ENCODE data around the gene HOXD3.

Gene HOXD3

DNA sequence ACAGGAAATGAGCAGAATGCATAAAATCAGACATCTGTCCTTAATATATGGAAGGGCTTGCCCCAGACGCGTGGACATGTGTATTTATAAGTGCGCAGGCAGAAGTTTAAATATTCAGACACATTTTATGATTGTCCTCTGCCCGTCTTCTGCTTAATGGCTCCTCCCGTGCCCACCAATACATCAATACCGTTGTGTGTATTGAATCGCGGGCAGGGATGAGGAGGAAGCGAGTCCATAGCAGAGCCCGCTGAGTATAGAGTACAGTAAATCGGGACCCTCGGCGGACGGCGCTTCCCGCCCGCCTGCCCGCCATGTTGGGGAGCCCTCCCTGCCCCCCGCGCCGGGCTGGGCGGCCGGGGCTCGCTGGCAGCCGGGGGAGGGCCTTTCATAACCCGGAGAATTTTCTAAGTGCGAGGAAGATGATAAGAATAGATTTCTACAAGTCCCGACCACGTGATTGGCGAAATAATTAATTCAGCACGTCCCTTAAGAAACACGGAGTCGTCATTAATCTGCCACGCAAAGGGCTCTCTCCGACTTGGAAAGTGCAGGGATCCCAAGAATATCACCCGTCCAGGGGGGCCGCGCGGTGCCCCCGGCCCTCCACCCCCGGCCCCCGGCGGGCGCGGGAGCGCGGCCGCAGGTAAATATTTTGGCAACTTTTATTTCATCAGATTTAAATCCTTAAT, at the start of gene HOXD3:
Gene HOXD3, plus strand, starts transcription at position 501 of the 692 bp plus-strand sequence. CDS start 11,808 bp downstream, outside the sequence.
- in situ Hi-C loops (cut with MboI; ENCODE audit: low sequenced_read_pairs), result no loop called here

DNA sequence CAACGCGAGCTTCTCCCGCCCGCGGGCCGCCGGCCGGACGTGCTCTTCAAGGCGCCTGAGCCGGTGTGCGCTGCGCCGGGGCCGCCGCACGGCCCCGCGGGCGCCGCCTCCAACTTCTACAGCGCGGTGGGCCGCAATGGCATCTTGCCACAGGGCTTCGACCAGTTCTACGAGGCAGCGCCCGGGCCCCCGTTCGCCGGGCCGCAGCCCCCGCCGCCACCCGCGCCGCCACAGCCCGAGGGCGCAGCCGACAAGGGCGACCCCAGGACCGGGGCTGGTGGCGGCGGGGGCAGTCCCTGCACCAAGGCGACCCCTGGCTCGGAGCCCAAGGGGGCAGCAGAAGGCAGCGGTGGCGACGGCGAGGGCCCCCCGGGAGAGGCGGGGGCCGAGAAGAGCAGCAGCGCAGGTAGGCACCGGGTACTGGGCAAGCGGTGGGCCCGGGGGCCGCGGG, 49.4 kb upstream of the HOXD3 start:
- in situ Hi-C loops (cut with MboI; ENCODE audit: low sequenced_read_pairs), result no loop called here

DNA sequence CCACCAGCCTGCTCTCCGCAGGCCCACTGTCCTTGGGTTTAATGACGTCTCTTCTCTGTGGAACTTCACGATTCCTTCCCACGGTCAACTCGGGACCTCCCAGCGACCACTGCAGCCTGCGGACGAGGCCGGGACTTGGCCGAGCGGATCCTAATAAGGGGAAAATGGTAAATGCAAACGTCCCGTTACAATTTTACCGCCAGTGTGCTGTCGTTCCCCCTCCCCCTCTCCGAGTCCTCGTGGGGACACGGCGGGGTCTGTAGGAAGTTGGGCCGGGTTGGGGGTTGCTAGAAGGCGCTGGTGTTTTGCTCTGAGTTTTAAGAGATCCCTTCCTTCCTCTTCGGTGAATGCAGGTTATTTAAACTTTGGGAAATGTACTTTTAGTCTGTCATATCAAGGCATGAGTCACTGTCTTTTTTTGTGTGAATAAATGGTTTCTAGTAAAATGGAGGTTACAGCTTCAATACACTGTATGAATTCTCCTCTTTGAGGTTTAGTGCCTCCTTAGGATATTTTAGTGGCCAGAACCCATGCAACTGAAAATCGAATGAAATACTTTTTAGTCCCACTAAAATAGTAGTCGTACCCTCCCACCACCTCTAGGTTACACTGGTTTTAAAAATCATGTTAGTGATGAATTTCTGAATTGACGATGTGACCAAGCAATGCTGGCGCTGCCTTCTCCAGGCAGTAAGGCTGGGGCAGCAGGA, 47.8 kb upstream of the HOXD3 start:
- in situ Hi-C loops (cut with MboI; ENCODE audit: low sequenced_read_pairs), result no loop called here

DNA sequence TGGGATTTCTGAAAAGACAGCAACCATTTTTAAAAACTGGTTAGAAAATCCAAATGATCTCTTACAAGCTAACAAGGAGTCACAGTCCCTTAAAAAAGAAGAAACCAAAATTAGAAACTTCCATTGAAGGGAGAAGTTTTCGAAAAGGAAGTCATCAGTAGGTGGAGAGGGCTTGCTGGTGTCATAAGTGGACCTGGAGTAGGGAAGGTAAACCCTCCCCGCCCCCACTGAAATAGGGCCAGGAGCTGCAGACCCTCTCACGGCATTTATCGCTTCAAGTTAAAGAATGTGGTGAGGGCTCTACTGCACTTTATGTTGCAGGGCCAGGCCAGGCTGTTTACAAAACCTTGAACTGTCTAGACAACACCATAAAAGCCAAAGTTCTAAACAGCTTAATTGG, 47.2 kb upstream of the HOXD3 start:
- in situ Hi-C loops (cut with MboI; ENCODE audit: low sequenced_read_pairs), result no loop called here

DNA sequence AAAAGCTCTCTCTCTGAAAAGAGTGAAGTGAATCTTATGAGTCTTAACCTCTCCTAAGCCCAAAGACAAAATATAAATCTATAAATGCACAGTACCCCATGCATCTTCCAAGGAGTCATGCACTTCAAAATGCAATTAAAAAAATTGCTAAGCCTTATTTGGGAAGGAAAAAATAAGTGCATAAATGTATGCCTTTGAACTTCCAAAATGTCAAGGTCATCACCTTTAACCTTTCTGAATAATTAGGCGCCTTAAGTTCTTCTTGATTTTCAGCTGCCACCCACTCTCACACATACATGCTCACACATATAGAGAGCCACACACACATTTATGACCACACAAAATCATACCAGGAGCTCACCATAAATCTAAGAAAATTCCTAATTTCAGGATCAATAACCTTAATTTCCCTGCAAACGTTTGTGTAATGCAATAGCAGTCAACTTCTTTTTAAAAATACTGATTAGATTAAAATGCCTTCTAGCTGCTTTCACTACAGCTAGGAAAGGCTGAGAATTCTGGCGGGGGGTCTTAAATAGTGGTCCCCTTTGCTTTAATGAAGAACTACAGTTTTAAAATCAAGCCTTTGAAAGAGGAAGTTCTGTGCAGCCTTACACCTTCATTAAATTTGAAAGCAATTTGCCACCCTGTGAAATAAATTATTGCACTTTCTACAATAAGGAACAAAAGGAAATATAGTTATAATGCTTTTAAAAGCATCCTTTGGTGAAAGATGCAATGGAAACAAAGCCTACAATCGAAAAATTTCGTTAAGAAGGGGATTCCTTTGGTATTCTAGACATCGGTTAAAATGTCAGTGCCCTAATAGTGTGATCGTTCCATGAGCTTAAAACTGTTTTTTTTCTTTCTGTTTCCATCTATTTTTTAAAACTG, 46.4 kb upstream of the HOXD3 start:
- in situ Hi-C loops (cut with MboI; ENCODE audit: low sequenced_read_pairs), result no loop called here

DNA sequence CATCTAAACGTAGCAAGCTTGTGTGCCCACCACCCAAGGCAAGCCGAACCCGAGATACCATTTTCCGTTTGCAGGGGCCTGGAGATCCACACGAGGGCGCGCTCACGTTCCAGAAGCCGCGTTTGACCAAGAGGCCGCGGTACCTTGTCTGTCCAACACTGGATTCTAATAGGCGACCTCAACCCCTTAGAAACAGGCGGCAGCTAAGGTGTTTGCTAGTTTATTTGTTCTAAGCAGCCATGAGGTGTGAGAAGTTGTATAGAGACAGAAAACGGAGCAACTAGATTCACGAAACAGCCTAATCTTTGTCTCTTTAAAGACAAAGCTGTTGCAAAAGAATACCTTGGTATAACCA, 45.8 kb upstream of the HOXD3 start:
- in situ Hi-C loops (cut with MboI; ENCODE audit: low sequenced_read_pairs), result no loop called here

DNA sequence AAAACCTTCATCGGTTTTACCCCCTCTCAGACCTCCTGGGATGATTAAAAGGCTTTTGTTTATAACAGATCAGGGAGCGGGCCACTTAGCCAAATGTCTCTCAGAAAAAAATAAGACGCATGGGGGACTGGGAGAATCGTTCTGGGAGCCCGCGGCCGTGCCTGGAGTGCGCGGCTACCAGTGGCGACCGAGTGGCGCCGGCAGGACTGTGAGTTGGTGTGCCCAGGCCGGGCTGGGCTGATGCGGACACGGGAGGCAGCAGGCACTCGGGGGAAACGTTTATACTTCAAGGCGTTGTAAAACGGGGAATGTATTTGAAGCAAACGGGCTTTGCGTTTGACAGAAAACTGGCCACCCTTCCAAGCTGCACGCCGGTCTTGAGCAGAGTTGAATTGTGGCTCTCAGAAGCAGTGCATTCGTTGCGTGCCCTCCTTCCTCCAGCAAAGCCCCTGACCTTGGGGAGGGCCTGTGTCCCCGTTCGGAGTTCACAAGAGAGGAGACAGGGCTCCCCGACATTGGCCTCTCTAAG, 45.2 kb upstream of the HOXD3 start:
- in situ Hi-C loops (cut with MboI; ENCODE audit: low sequenced_read_pairs), result no loop called here

DNA sequence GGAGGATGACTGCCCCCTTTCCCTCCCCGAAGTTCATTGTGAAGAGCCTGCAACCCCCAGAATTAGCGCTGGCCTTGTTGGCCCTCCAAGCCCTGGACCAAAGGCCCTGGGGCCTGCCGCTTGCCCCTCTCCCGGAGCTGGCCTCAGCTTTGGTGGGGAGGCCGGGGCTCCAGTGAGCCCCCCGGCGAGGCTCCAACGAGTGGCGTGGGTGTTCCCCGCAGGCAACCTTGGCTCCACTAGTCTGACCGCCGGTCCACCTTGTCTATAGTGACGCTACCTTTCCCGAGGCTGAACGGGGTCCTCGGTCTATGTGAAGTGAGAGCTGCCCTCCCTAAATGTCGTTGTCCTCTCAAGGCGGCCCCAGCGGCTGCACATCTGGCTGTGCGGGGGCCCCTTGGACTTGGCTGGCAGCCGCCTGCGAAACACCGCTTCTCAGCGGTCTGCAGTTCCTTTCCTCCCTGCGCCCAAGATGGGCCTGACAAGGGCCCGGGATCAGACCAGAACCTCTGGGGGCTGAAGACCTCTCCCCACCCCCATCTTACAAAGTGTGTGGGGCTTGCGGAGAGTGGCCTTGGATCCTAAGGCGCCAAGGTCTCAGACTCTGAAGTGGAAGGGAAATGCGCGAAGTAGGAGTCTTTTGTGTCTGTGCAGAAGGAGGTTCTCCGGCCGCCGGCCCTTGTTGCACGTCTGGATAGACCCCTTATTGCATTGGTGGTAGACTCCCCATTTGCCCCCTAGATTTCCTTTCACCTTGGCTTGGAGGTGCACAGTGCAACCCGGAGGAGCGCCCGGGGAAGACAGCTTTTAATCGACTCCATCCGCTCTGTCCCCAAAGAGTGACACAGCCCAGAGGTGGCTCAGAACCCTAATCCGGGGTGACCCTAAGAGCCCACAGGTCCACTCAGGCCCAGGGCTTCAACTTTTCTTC, 44.5 kb upstream of the HOXD3 start:
- in situ Hi-C loops (cut with MboI; ENCODE audit: low sequenced_read_pairs), result no loop called here

DNA sequence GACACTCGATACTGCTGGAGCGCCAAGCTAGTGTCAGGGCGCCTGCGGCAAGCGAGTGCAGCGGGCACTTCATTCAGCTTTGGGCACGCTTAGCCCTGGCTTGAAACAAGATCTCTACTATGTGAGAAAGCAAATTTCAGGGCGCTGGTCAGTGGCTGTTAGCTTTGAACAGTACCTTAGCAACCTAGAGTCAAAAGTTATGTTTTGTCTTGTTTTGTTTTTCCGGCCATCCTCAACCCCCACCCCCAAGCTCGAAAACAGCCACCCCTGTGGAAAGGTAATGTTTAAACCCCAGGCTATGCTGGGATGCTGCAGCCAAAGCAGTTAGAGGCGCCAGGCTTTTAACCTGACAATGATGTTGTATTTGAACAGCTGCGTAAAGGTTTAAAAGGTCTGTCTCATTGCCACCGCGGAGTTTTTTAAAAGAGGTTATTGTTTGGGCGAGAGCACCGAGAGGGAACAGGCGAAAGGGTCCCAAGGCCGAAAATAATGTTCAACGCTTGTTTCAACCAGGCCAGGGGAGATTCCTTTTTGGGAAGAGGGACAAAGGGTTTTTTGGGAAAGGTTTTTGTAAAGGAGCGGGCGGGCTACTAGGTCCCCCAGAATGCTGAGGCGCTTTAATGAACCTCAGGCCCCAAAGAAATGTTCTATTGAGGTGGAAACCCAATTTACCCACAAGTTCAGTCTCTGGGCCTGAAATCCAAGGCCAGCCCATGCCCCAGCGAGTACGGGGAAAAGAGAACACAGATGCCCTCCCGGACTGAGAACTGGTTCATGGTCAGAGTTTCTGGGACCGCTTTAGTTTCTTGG, 42.8 kb upstream of the HOXD3 start:
- in situ Hi-C loops (cut with MboI; ENCODE audit: low sequenced_read_pairs), result no loop called here

DNA sequence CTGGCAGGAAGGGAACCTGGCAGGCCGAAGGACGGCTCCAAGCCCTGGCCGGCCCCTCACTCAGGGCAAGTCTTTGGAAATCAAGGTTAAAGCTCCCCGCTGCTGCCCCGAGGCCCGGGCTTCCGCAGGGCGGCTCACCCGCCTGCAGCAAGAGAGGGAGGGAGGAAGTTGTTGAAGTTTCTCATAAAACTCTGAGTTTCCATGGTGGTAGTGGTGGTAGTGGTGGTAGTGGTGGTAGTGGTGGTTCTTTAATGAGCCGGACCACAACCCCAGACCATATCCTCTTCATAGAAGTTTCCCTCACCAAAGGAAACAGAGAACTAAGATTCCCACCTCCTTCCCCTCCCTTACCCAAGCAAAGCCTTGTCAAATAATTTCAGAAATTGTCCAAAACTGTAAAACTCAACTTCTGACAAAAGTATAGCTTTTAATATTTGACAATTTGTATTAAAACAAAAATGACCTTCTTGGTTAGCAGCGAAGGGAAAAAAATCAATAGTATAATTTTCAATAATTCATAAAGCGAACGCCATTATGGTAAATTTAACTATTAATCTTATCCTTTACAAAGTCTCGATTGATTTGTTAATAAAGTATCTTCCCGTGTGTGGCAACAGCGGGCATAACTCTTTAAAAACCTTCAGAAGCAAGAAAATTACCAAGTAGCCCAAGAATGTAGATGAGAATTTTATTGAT, 42.0 kb upstream of the HOXD3 start:
- in situ Hi-C loops (cut with MboI; ENCODE audit: low sequenced_read_pairs), result no loop called here

DNA sequence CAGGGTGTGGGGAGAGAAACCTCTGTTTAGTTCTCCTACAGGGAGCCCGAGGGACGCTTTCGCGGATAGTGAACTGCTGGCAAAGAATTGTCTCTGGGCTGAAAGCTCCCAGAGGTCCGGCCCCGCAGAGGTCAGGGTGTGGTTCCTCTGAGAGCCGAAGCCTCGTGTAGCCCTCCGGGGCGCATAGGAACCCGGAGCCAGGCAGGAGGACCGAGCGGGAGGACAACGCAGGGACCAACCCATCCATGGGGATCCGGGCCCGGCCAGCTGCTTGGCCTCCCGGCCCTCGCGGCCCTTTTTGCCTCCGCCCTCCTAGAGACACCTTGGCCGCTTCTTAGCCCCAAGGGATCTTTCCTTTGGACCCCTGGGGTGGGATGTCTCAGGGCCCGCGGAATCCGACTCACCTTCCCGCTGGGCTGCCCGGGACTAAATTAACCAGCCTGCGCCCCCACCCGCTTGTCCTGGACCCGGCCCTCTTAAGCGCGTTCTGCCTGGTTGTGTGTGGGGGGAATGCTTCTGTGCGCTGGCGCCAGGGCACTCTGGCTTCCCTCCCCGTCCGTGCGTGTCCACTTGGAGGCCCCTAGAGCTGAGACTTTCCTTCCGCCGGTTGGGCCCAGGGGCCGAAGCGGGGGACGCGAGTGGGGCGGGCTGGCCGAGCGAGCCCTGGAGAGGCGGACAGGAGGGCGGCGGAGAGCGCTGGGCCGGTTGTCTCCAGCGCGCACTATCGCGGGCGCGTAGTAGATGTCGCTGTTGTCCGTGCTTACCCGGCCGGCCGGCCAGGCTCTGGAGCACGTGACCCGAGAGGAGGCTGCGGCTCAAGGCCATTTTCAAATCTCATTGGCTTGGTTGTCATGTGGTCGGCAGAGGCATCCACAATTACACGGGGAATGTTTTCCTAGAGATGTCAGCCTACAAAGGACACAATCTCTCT, 41.0 kb upstream of the HOXD3 start, which contains the start of gene HOXD10:
Gene HOXD10, plus strand, starts transcription at position 896 of the 931 bp plus-strand sequence. CDS start 56 bp downstream, outside the sequence.
- in situ Hi-C loops (cut with MboI; ENCODE audit: low sequenced_read_pairs), result no loop called here

DNA sequence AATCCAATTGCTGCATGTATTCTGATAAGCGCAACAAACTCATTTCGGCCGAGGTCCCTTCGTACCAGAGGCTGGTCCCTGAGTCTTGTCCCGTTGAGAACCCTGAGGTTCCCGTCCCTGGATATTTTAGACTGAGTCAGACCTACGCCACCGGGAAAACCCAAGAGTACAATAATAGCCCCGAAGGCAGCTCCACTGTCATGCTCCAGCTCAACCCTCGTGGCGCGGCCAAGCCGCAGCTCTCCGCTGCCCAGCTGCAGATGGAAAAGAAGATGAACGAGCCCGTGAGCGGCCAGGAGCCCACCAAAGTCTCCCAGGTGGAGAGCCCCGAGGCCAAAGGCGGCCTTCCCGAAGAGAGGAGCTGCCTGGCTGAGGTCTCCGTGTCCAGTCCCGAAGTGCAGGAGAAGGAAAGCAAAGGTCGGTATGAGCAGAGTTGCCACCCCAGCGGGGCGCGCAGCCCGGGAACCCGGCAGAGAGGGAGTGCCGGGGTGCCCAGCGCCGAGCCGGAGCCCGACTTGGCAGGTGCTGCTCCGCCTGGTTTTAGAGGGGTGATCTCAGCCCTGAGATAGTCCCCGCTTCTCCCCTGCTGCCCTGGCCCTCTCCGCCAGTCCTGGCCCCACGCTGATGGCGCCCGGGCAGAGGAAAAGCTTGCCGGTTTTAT, 39.8 kb upstream of the HOXD3 start:
- in situ Hi-C loops (cut with MboI; ENCODE audit: low sequenced_read_pairs), result no loop called here

DNA sequence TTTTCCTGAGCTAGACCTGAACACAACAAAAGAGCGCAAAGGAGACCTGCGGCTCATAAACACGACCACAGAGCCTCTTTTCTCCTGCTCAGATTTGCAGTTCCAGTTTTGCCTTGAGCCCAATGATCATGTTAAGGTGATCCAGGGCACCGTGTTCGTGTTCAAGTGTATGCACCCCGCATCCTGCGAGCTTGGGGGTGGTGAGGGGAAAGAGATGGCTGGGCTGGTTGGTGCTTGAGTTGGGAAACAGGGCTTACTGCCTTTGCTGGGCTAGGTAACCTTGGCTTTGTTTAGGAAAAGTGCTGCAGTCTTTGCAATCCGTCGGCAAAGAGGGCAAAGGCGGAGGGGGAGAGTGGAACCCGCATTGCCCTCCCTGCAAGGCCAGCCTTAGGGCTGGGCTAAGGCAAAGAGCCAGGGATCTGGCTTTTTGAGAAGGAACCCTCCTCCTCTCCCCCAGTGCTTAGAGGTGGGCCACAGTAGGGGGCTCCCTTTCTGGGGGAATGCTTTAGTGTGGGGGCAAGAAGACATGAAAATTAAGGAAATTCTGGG, 39.2 kb upstream of the HOXD3 start:
- in situ Hi-C loops (cut with MboI; ENCODE audit: low sequenced_read_pairs), result no loop called here

DNA sequence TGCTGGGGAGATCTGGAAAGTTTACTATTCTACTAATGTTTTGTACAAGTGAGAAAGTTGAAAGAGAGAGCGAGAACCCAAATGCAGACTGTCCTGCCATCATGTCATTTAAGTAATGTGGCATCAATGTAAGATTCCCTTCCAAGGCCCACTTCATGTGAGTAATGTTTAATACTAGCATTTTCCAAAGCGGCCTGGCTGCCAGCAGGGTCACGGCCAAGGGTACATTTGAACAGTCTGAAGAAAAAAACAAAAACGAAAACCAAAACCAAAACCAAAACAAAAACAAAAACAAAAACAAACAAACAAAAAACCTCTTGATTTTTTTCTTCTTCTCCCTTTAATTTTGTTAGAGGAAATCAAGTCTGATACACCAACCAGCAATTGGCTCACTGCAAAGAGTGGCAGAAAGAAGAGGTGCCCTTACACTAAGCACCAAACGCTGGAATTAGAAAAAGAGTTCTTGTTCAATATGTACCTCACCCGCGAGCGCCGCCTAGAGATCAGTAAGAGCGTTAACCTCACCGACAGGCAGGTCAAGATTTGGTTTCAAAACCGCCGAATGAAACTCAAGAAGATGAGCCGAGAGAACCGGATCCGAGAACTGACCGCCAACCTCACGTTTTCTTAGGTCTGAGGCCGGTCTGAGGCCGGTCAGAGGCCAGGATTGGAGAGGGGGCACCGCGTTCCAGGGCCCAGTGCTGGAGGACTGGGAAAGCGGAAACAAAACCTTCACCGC, 38.3 kb upstream of the HOXD3 start:
- in situ Hi-C loops (cut with MboI; ENCODE audit: low sequenced_read_pairs), result no loop called here

DNA sequence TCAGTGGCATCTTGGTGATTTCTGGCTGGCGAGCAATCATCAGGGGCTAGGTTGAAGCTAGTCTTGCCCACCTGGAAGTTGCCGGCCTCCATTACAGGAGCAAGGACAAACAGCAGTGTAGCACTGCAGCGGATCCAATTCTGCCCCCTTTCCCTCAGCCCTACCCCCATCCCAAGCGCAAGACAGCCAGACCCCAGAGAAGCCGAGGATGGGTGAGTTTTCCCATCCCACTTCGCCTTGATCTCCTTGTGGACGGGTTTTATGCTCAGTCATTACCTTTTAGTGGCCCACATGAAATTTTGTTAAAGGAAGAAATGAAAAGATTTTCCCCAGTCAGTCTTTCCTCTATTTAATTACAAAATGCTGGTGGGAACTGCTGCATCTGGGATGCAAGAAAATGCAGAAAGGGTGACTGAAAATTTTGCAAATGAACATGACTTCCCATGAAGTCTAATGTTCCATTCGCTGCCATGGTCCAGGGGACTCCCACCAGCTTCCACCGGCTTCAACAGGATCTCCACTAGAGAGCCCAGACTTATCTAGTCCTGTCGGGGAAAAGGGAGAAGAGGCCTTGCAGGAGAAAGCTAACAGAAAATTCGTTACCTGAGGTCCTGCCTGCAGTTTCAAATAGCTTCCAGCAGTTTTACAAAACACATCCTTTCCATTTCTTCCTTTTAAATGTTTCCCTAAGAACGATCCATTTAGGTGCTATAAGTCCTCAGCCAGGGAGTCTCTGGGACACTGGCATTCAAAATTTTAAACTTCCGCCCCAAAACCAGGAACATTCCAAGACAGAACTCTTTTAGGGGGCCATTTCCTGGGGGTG, 36.5 kb upstream of the HOXD3 start:
- in situ Hi-C loops (cut with MboI; ENCODE audit: low sequenced_read_pairs), result no loop called here
